ENCODE results near the gene ZNF384. TPM values are rescaled to one million over a fixed set of nuclear protein-coding genes. Genes with fewer than 3 reads are reported as not detected.

The ZNF384 gene
- total RNA-seq, 1 experiment from 2014 or later, result 88.0 TPM

GRCh38 chr12:6667559-6668210 lies 21.5 kb downstream of the ZNF384 start:
- Histone ChIP-seq H3K23ac (ENCODE audit: insufficient read length, low read depth, low read length) (no peak overlapping the region), H3K56ac (ENCODE audit: insufficient read length, low read depth, low read length) (no peak overlapping the region), H3K4ac (ENCODE audit: low read depth, low read length) (no peak overlapping the region), H2BK5ac (ENCODE audit: insufficient read length, low read length) (no peak overlapping the region), H3K4me1 (ENCODE audit: insufficient read depth, low read length) (no peaks in the 10 kb centered on the region), H3K4me2 (ENCODE audit: insufficient read depth, insufficient read length, low read length) (no peak overlapping the region), H4K5ac (ENCODE audit: insufficient read length, low read depth, low read length) (no peak overlapping the region), H3K9me3 (ENCODE audit: control insufficient read depth, low read depth, low read length) (no peaks in the 10 kb centered on the region), H3K23me2 (ENCODE audit: insufficient read length, low read depth, low read length, poor library complexity, severe bottlenecking) (peaks cover under 1% of the 10 kb centered on the region), H2BK20ac (ENCODE audit: low read depth, low read length, poor library complexity, severe bottlenecking) (no peak overlapping the region), H4K91ac (ENCODE audit: insufficient read length, low read depth, low read length) (no peak overlapping the region), H3K9ac (ENCODE audit: extremely low read depth, insufficient read length, low read length) (no peak overlapping the region), H3K18ac (ENCODE audit: insufficient read length, low read depth, low read length) (no peak overlapping the region), H2AK5ac (ENCODE audit: insufficient read length, low read length) (no peak overlapping the region), H3K79me1 (ENCODE audit: insufficient read depth, low read depth, low read length, poor library complexity, severe bottlenecking) (no peaks in the 10 kb centered on the region), H3K27me3 (ENCODE audit: insufficient read depth, low read length) (no peaks in the 10 kb centered on the region), H3K27ac (ENCODE audit: insufficient read length, low read depth, low read length) (no peak overlapping the region), H3T11ph (ENCODE audit: low read length) (no peak overlapping the region), H4K20me1 (ENCODE audit: control insufficient read depth, insufficient read depth, insufficient read length) (no peaks in the 10 kb centered on the region), H4K8ac (replicated peaks; ENCODE audit: insufficient read length, low read depth, low read length) (no peak overlapping the region), H2BK15ac (ENCODE audit: low read depth, low read length) (no peak overlapping the region), H2AFZ (ENCODE audit: low read length) (no peak overlapping the region), H2BK12ac (ENCODE audit: insufficient read length, low read depth, low read length) (no peak overlapping the region), H3K14ac (ENCODE audit: insufficient read depth, low read length) (no peak overlapping the region), H2BK120ac (ENCODE audit: low read depth, low read length, poor library complexity, severe bottlenecking) (no peak overlapping the region), H3K79me2 (ENCODE audit: insufficient read depth, low read length) (no peaks in the 10 kb centered on the region)
- no peaks in the 10 kb centered on the region; the same call in 1 of the 2 replicates for H3K27me3 Mint-ChIP-seq (ENCODE audit: low read depth)
- H3K27ac Mint-ChIP-seq, result peak overlapping the region in 1 of 3 experiments; percentile 21; a peak in 1 of 7 replicates
- H3K4me3 Mint-ChIP-seq, result no peak overlapping the region
- peaks cover 41 to 67% (median 52%) of the 10 kb centered on the region in 3 experiments for H3K36me3 Mint-ChIP-seq (ENCODE audit: insufficient read depth in 1 of 3, low read depth in 3 of 3)
- peak; percentile 46; the same call in 2 of the 3 replicates for TF ChIP-seq CTCF (conservative IDR thresholded peaks at IDR 0.05)
- DNase-seq, result peak; percentile 66
- no CpG with 5 or more reads among the region's 8 CpGs for WGBS (ENCODE audit: extremely low coverage, insufficient read length, low lambda C conversion rate)
- no peaks in the 10 kb centered on the region for H3K9me3 Mint-ChIP-seq
- H3K4me1 Mint-ChIP-seq, result peaks cover 3 to 4% of the 10 kb centered on the region in 2 experiments; a peak in 1 of 4 replicates

All from H9 (cell line).